Keratinocyte (primary cell): Measurements from ENCODE around the gene GPS1. TPM values are rescaled to one million over a fixed set of nuclear protein-coding genes. Genes with fewer than 3 reads are reported as not detected.
A peak's percentile ranks its signal among the peaks of the same experiment; 100 is the strongest.

Experiments used
- DNase-seq: peaks from one replicate; pipeline ENCODE4 v3.0.0-alpha.2; 2011; ENCODE audit warnings: low read depth, missing footprints, low spot score
- FAIRE-seq: peaks from 2 replicates; lab custom pipeline; 2011; peaks lifted over from hg19 to GRCh38; lab: Jason Lieb, UNC
- H2AFZ ChIP-seq: 2 replicates; pipeline ENCODE4 v1.6.0; 2012; ENCODE audit warnings: low read length, control low read depth, inconsistent platforms; ENCODE audit not compliant: control insufficient read depth
- H3K27ac ChIP-seq: 2 replicates; pipeline ENCODE4 v1.5.1; 2011; ENCODE audit warnings: low read length; ENCODE audit not compliant: control insufficient read depth, insufficient read depth
- H3K27me3 ChIP-seq: 3 replicates; pipeline ENCODE4 v1.6.0; 2011; ENCODE audit warnings: low read length; ENCODE audit not compliant: control insufficient read depth, insufficient read depth; ENCODE audit errors: extremely low read depth
- H3K36me3 ChIP-seq, 2 experiments: 2 replicates in 1 of 2; 3 replicates in 1 of 2; pipeline ENCODE4 v1.5.1; 2011; ENCODE audit warnings: low read length in 2 of 2, mild to moderate bottlenecking in 1 of 2; ENCODE audit not compliant: control insufficient read depth in 2 of 2, insufficient read depth in 2 of 2; ENCODE audit errors: extremely low read depth in 1 of 2
- H3K4me1 ChIP-seq: 3 replicates; pipeline ENCODE4 v1.5.1; 2011; ENCODE audit warnings: low read length; ENCODE audit not compliant: control insufficient read depth, insufficient read depth; ENCODE audit errors: extremely low read depth
- H3K4me2 ChIP-seq: 3 replicates; pipeline ENCODE4 v1.6.0; 2011; ENCODE audit warnings: low read depth, low read length; ENCODE audit not compliant: control insufficient read depth, insufficient read depth; ENCODE audit errors: extremely low read depth
- H3K4me3 ChIP-seq, 3 experiments: fragments of 200-600 bp in 1 of 3; sonication (generic) in 1 of 3; 2 replicates in 2 of 3; 3 replicates in 1 of 3; pipeline ENCODE4 v1.5.1; 2011 to 2016; ENCODE audit warnings: low read length in 3 of 3, mild to moderate bottlenecking in 3 of 3, control low read depth in 2 of 3, inconsistent platforms in 1 of 3, low read depth in 1 of 3, mixed read lengths in 1 of 3, mixed run types in 1 of 3, moderate library complexity in 1 of 3; ENCODE audit not compliant: control insufficient read depth in 2 of 3, insufficient read depth in 2 of 3; ENCODE audit errors: extremely low read depth in 1 of 3
- H3K79me2 ChIP-seq: 2 replicates; pipeline ENCODE4 v1.6.0; 2012; ENCODE audit warnings: low read length; ENCODE audit not compliant: control insufficient read depth, insufficient read depth
- H3K9ac ChIP-seq: 3 replicates; pipeline ENCODE4 v1.6.0; 2011; ENCODE audit warnings: low read length; ENCODE audit not compliant: control insufficient read depth, insufficient read depth; ENCODE audit errors: extremely low read depth
- H3K9me1 ChIP-seq: 3 replicates; pipeline ENCODE4 v1.6.0; 2011; ENCODE audit warnings: low read length; ENCODE audit not compliant: control insufficient read depth, insufficient read depth; ENCODE audit errors: extremely low read depth
- H3K9me3 ChIP-seq: 2 replicates; pipeline ENCODE4 v1.5.1; 2012; ENCODE audit warnings: low read depth, low read length; ENCODE audit not compliant: control insufficient read depth
- H4K20me1 ChIP-seq: 3 replicates; pipeline ENCODE4 v1.6.0; 2011; ENCODE audit warnings: low read length; ENCODE audit not compliant: control insufficient read depth, insufficient read depth; ENCODE audit errors: extremely low read depth
- EZH2 ChIP-seq: IDR thresholded peaks from one replicate; pipeline ENCODE4 v1.6.1; 2012; ENCODE audit warnings: inconsistent platforms, mild to moderate bottlenecking, low read length, moderate library complexity
- dilution Hi-C: fragments of 300-500 bp; cut with MboI; formaldehyde crosslinking; loops from one replicate; pipeline ENCODE4 v1.7.0; 2020; ENCODE audit warnings: low sequenced_read_pairs; ENCODE audit not compliant: extremely low pct_ligation_motif_present
- polyA plus RNA-seq, 5 experiments: library from polyadenylated mRNA; depleted of rRNA in 3 of 5; stranded (reverse) in 3 of 5; stranded (forward) in 1 of 5; unstranded in 1 of 5; fragments of >200 nt; gene quantifications; 1 replicate in 1 of 5; 2 replicates in 3 of 5; 3 replicates in 1 of 5; pipeline versions ENCODE4 v1.2.1 to v1.2.3, GENCODE V29; 2011 to 2012; ENCODE audit warnings: missing spikeins in 2 of 5, low read depth in 1 of 5, low replicate concordance in 1 of 5
- TF ChIP-seq, protein P1 (sequence below), 3 experiments: IDR thresholded peaks in 1 of 3; conservative IDR thresholded peaks in 1 of 3; optimal IDR thresholded peaks in 1 of 3; 2 replicates in 2 of 3; 3 replicates in 1 of 3; pipeline versions ENCODE3 to v1.5.1; 2011; ENCODE audit warnings: low read length in 3 of 3, mild to moderate bottlenecking in 3 of 3, moderate library complexity in 2 of 3, control low read depth in 1 of 3, inconsistent platforms in 1 of 3; ENCODE audit not compliant: insufficient read depth in 2 of 3; ENCODE audit errors: extremely low read depth in 1 of 3

The GPS1 gene
- polyA plus RNA-seq, 1 donor (not counting 4 experiments of a cell fraction or from before 2014, with no cell fraction given), result 60.4 TPM

DNA sequence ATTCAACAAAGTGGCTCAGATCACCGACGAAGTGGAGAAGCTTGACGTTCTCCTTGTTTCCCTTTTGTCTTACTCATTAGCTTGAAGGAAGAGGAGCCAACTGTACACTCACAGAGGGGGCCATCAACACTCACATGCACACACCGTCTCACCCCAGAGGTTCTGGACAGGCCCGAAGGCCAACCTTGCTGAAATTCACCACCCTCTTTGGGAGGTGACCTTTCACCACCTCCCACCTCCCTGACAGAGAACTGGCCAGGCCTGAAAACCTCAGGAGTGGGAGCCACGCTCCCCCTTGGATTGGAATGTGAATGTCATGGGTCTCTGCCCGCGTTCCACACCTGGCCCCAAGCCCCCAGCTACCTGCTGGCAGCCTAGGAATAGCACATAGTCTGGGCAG lies 16.2 kb upstream of the GPS1 start:
- H3K4me1 ChIP-seq, result peaks cover 22% of the 10 kb centered on the region
- DNase-seq, result no peak

GRCh38 chr17:82035956-82036633 lies 15.6 kb upstream of the GPS1 start:
- H3K4me2 ChIP-seq, result peak overlapping the region; percentile 96
- H3K36me3 ChIP-seq, result peaks cover 1 to 4% of the 10 kb centered on the region in 2 experiments
- H3K4me1 ChIP-seq, result peaks cover 17% of the 10 kb centered on the region
- H3K9me3 ChIP-seq, result no peaks in the 10 kb centered on the region
- peak overlapping the region in 2 of 3 experiments; percentile 55 to 87 for H3K4me3 ChIP-seq
- FAIRE-seq, result no peak
- H4K20me1 ChIP-seq, result no peaks in the 10 kb centered on the region
- TF ChIP-seq, protein P1, sequence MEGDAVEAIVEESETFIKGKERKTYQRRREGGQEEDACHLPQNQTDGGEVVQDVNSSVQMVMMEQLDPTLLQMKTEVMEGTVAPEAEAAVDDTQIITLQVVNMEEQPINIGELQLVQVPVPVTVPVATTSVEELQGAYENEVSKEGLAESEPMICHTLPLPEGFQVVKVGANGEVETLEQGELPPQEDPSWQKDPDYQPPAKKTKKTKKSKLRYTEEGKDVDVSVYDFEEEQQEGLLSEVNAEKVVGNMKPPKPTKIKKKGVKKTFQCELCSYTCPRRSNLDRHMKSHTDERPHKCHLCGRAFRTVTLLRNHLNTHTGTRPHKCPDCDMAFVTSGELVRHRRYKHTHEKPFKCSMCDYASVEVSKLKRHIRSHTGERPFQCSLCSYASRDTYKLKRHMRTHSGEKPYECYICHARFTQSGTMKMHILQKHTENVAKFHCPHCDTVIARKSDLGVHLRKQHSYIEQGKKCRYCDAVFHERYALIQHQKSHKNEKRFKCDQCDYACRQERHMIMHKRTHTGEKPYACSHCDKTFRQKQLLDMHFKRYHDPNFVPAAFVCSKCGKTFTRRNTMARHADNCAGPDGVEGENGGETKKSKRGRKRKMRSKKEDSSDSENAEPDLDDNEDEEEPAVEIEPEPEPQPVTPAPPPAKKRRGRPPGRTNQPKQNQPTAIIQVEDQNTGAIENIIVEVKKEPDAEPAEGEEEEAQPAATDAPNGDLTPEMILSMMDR (optimal IDR thresholded peaks at IDR 0.05 in 1 of 3, IDR thresholded peaks at IDR 0.05 in 1 of 3, conservative IDR thresholded peaks at IDR 0.05 in 1 of 3; ENCODE audit: extremely low read depth in 1 of 3, insufficient read depth in 2 of 3, low read length in 3 of 3), result no peak
- TF ChIP-seq EZH2, result no peak
- no peaks in the 10 kb centered on the region for H3K79me2 ChIP-seq
- no peak overlapping the region for H3K27ac ChIP-seq
- H3K9me1 ChIP-seq, result no peaks in the 10 kb centered on the region
- H3K27me3 ChIP-seq, result no peaks in the 10 kb centered on the region
- no peak overlapping the region for H2AFZ ChIP-seq
- H3K9ac ChIP-seq, result peak overlapping the region; percentile 78
- no peak for DNase-seq
- dilution Hi-C loops, result no loop called here

More for the DNA sequence above, 16.2 kb upstream of the GPS1 start:
- no peaks in the 10 kb centered on the region for H3K27me3 ChIP-seq
- H3K9me3 ChIP-seq, result no peaks in the 10 kb centered on the region
- no peak overlapping the region for H2AFZ ChIP-seq
- H3K36me3 ChIP-seq, result peaks cover 1 to 4% of the 10 kb centered on the region in 2 experiments
- H3K9me1 ChIP-seq, result no peaks in the 10 kb centered on the region
- no peak overlapping the region for H3K27ac ChIP-seq
- no peak overlapping the region for H3K4me2 ChIP-seq
- no peaks in the 10 kb centered on the region for H4K20me1 ChIP-seq
- no peak for FAIRE-seq
- no peak for TF ChIP-seq EZH2
- TF ChIP-seq, protein P1 (optimal IDR thresholded peaks at IDR 0.05 in 1 of 3, IDR thresholded peaks at IDR 0.05 in 1 of 3, conservative IDR thresholded peaks at IDR 0.05 in 1 of 3; ENCODE audit: extremely low read depth in 1 of 3, insufficient read depth in 2 of 3, low read length in 3 of 3), result no peak
- no peaks in the 10 kb centered on the region for H3K79me2 ChIP-seq
- H3K4me3 ChIP-seq, result no peak overlapping the region
- H3K9ac ChIP-seq, result no peak overlapping the region
- dilution Hi-C loops, result no loop called here
